ENCODE data around the gene CDK17.

Gene CDK17

DNA sequence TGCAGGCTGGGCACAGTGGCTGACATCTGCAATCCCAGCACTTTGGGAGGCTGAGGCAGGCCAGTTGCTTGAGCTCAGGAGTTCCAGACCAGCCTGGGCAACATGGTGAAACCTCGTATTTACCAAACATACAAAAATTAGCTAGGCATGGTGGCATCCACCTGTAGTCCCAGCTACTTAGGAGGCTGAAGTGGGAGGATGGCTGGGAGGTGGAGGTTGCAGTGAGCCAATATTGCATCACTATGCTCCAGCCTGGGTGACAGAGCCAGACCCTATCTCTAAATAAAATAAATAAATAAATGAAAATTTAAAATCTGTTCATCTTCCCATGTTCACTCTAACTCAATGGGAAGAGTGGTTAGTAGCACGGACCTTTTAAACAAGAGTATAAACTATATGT is 134.8 kb downstream of the CDK17 start:
- no peak overlapping the region for H2AFZ ChIP-seq (ENCODE audit: low read length)
- H4K20me1 ChIP-seq (ENCODE audit: insufficient read depth, low read length, poor library complexity, severe bottlenecking) = peaks cover 3% of the 10 kb centered on the region
- H3F3A ChIP-seq (ENCODE audit: low read depth) = 0 out of 2 replicates have a peak, but pooled peaks cover 4% of the 10 kb centered on the region
- no peak overlapping the region for H3K4me3 ChIP-seq (ENCODE audit: low read length, poor library complexity, severe bottlenecking)
- no peaks in the 10 kb centered on the region for H3K27me3 ChIP-seq (ENCODE audit: insufficient read depth, low read length, poor library complexity, severe bottlenecking)
- H3K9me2 ChIP-seq (replicated peaks; ENCODE audit: low read depth, low read length) = no peaks in the 10 kb centered on the region
- H3K4me1 ChIP-seq (ENCODE audit: insufficient read depth, low read length, poor library complexity, severe bottlenecking) = no peaks in the 10 kb centered on the region
- no peak for TF ChIP-seq EZH2phosphoT487 (IDR thresholded peaks at IDR 0.05; ENCODE audit: borderline replicate concordance)
- TF ChIP-seq, protein P1, sequence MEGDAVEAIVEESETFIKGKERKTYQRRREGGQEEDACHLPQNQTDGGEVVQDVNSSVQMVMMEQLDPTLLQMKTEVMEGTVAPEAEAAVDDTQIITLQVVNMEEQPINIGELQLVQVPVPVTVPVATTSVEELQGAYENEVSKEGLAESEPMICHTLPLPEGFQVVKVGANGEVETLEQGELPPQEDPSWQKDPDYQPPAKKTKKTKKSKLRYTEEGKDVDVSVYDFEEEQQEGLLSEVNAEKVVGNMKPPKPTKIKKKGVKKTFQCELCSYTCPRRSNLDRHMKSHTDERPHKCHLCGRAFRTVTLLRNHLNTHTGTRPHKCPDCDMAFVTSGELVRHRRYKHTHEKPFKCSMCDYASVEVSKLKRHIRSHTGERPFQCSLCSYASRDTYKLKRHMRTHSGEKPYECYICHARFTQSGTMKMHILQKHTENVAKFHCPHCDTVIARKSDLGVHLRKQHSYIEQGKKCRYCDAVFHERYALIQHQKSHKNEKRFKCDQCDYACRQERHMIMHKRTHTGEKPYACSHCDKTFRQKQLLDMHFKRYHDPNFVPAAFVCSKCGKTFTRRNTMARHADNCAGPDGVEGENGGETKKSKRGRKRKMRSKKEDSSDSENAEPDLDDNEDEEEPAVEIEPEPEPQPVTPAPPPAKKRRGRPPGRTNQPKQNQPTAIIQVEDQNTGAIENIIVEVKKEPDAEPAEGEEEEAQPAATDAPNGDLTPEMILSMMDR (conservative IDR thresholded peaks at IDR 0.05; ENCODE audit: low read length) = no peak
- no peak overlapping the region for H3K9ac ChIP-seq (ENCODE audit: low read depth, low read length, poor library complexity, severe bottlenecking)
- H3K36me3 ChIP-seq (ENCODE audit: insufficient read depth, low read length) = peaks cover 91% of the 10 kb centered on the region
- no peak overlapping the region for H3K4me2 ChIP-seq (ENCODE audit: low read depth, low read length, poor library complexity, severe bottlenecking)
- no peaks in the 10 kb centered on the region for H3K9me3 ChIP-seq (ENCODE audit: insufficient read depth, low read depth, low read length)
- no peaks in the 10 kb centered on the region for H3K79me2 ChIP-seq (ENCODE audit: insufficient read depth, low read length)

DNA sequence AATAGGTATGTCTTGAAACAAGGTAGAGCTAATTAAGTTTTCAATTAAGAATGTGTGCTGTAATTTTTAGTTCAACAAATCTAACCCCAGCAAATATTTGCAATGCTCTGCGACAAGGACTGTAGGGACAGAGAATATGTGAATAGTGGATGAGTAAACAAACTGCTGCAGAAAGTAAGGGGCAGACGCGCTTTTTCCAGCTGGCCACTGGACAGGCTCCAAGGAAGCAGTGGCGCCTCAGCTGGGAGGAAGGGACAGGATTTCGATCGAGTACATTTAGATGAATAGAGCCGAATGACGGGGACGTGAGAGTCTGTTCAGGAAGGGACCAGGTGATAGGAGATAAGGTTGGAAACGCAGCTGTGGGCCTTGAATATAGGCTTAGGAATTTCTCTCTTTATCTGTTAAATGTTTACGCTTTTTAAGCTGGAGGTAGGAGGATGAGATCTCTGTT is 136.8 kb downstream of the CDK17 start:
- Histone ChIP-seq H3K79me2 (ENCODE audit: insufficient read depth, low read length) (no peaks in the 10 kb centered on the region), H2AFZ (ENCODE audit: low read length) (no peak overlapping the region), H3K9ac (ENCODE audit: low read depth, low read length, poor library complexity, severe bottlenecking) (no peak overlapping the region), H3F3A (ENCODE audit: low read depth) (0 out of 2 replicates have a peak, but pooled peaks cover 4% of the 10 kb centered on the region), H3K27me3 (ENCODE audit: insufficient read depth, low read length, poor library complexity, severe bottlenecking) (no peaks in the 10 kb centered on the region), H3K4me3 (ENCODE audit: low read length, poor library complexity, severe bottlenecking) (no peak overlapping the region), H3K9me2 (replicated peaks; ENCODE audit: low read depth, low read length) (no peaks in the 10 kb centered on the region), H3K9me3 (ENCODE audit: insufficient read depth, low read depth, low read length) (no peaks in the 10 kb centered on the region), H3K36me3 (ENCODE audit: insufficient read depth, low read length) (peaks cover 88% of the 10 kb centered on the region), H3K4me2 (ENCODE audit: low read depth, low read length, poor library complexity, severe bottlenecking) (no peak overlapping the region), H3K4me1 (ENCODE audit: insufficient read depth, low read length, poor library complexity, severe bottlenecking) (no peaks in the 10 kb centered on the region), H4K20me1 (ENCODE audit: insufficient read depth, low read length, poor library complexity, severe bottlenecking) (peaks cover 5% of the 10 kb centered on the region)
- no peak for TF ChIP-seq EZH2phosphoT487 (IDR thresholded peaks at IDR 0.05; ENCODE audit: borderline replicate concordance)
- TF ChIP-seq, protein P1 (conservative IDR thresholded peaks at IDR 0.05; ENCODE audit: low read length) = no peak

DNA sequence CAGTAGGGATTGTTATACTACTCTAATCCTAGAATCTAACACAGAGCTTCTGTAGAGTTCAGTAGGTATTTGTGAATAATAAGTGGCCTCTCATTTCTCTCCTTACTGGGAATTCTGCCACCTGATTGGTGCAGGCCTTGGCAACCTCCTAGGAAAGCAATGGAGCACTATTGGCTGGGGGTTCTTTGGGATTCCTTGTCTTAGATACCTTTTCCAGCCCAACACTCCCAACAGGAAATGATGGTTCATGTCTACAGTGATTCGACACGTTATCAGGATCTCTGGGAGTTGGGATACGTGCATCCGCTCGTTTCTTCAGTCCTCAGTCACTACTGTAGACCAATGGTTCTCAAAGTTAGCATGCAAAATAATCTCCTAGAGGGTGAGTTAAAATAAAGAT is 138.7 kb downstream of the CDK17 start:
- H3K36me3 ChIP-seq (ENCODE audit: insufficient read depth, low read length) = peaks cover 86% of the 10 kb centered on the region
- TF ChIP-seq EZH2phosphoT487 (IDR thresholded peaks at IDR 0.05; ENCODE audit: borderline replicate concordance) = no peak
- TF ChIP-seq, protein P1 (conservative IDR thresholded peaks at IDR 0.05; ENCODE audit: low read length) = no peak
- H2AFZ ChIP-seq (ENCODE audit: low read length) = no peak overlapping the region
- peaks cover 10% of the 10 kb centered on the region; the same call in 1 of the 2 replicates for H3K79me2 ChIP-seq (ENCODE audit: insufficient read depth, low read length)
- H3K9me2 ChIP-seq (replicated peaks; ENCODE audit: low read depth, low read length) = no peaks in the 10 kb centered on the region
- no peak overlapping the region for H3K4me3 ChIP-seq (ENCODE audit: low read length, poor library complexity, severe bottlenecking)
- no peak overlapping the region for H3K4me2 ChIP-seq (ENCODE audit: low read depth, low read length, poor library complexity, severe bottlenecking)
- no peaks in the 10 kb centered on the region for H3K4me1 ChIP-seq (ENCODE audit: insufficient read depth, low read length, poor library complexity, severe bottlenecking)
- no peaks in the 10 kb centered on the region for H3K9me3 ChIP-seq (ENCODE audit: insufficient read depth, low read depth, low read length)
- no peak overlapping the region for H3K9ac ChIP-seq (ENCODE audit: low read depth, low read length, poor library complexity, severe bottlenecking)
- H3F3A ChIP-seq (ENCODE audit: low read depth) = no peaks in the 10 kb centered on the region
- peaks cover 13% of the 10 kb centered on the region for H4K20me1 ChIP-seq (ENCODE audit: insufficient read depth, low read length, poor library complexity, severe bottlenecking)
- no peaks in the 10 kb centered on the region for H3K27me3 ChIP-seq (ENCODE audit: insufficient read depth, low read length, poor library complexity, severe bottlenecking)
